ENCODE measurements around the gene CNTNAP2. TPM values are rescaled to one million over a fixed set of nuclear protein-coding genes. Genes with fewer than 3 reads are reported as not detected.

CNTNAP2 gene
- total RNA-seq, 4 donors from 2014 or later: 0.42 to 0.71 TPM; not detected in 2

DNA sequence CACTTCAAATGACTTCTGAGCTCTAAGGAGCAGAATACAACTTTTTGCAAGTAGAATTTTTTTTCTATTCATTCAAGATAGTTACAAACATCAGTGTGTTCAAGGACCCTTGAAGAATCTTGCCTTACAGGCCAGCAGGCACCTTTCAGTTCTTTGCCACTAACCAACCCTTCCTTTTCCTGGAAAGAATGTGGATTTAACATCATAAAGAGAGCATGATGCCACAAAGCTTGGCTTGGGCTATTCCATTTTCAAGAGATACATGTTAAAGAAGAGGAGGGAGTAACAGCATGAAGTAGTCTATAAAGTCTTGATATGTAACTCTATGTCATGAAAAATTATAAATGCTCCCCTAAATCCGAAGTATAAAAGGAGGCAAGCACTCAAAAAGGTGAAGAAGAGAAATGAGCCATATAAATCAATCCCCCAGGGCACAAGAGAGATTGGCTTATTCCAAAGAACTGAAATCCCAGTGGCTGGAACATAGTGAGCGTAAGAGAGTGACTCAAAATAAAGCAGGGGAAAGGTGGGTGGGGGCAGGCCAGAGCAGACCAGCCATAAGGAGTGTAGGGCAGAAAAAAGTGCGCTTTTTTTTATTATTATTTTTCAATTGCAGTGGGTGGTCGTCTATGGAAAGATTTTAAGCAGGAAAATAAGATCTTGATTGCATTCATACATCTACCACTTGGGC lies 1448.3 kb downstream of the CNTNAP2 start:
- DNase-seq (ENCODE audit: low spot score in 2 of 2): no peak
- H3K4me3 ChIP-seq (ENCODE audit: low read depth, poor library complexity, severe bottlenecking): no peak overlapping the region
- intact Hi-C loops (cut with DNase I; ENCODE audit: low total_unique reads): no loop called here
- no peak for TF ChIP-seq POLR2A (IDR thresholded peaks at IDR 0.05)
- TF ChIP-seq, protein P1, sequence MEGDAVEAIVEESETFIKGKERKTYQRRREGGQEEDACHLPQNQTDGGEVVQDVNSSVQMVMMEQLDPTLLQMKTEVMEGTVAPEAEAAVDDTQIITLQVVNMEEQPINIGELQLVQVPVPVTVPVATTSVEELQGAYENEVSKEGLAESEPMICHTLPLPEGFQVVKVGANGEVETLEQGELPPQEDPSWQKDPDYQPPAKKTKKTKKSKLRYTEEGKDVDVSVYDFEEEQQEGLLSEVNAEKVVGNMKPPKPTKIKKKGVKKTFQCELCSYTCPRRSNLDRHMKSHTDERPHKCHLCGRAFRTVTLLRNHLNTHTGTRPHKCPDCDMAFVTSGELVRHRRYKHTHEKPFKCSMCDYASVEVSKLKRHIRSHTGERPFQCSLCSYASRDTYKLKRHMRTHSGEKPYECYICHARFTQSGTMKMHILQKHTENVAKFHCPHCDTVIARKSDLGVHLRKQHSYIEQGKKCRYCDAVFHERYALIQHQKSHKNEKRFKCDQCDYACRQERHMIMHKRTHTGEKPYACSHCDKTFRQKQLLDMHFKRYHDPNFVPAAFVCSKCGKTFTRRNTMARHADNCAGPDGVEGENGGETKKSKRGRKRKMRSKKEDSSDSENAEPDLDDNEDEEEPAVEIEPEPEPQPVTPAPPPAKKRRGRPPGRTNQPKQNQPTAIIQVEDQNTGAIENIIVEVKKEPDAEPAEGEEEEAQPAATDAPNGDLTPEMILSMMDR (IDR thresholded peaks at IDR 0.05): no peak
- WGBS, 2 donors: 67 to 77% methylated on average over 4 of the region's 4 CpGs

DNA sequence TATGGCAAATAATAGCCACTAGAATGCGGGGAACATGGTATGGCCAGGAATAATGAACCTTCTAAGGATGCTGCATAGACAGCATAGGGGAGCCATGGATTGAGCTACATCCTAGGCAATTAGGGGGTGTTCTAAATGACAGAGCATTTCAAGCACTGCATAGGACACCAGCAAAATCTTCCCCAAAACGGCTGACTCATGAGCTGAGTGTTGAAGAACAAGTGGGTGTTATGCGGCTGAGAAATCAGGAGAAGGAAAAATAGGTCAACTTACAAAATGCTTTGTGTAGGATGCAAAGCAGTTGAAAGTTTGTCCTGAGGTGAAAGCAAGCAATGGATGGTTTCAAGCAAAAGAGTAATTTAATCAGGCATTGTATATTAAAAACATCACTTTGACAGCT lies 1450.4 kb downstream of the CNTNAP2 start:
- no peak overlapping the region for H3K4me3 ChIP-seq (ENCODE audit: low read depth, poor library complexity, severe bottlenecking)
- 85 to 89% methylated on average over 3 of the region's 3 CpGs for WGBS, 2 donors
- no peak for DNase-seq (ENCODE audit: low spot score in 2 of 2)
- intact Hi-C loops (cut with DNase I; ENCODE audit: low total_unique reads): no loop called here
- TF ChIP-seq, protein P1 (IDR thresholded peaks at IDR 0.05): no peak
- no peak for TF ChIP-seq POLR2A (IDR thresholded peaks at IDR 0.05)

DNA sequence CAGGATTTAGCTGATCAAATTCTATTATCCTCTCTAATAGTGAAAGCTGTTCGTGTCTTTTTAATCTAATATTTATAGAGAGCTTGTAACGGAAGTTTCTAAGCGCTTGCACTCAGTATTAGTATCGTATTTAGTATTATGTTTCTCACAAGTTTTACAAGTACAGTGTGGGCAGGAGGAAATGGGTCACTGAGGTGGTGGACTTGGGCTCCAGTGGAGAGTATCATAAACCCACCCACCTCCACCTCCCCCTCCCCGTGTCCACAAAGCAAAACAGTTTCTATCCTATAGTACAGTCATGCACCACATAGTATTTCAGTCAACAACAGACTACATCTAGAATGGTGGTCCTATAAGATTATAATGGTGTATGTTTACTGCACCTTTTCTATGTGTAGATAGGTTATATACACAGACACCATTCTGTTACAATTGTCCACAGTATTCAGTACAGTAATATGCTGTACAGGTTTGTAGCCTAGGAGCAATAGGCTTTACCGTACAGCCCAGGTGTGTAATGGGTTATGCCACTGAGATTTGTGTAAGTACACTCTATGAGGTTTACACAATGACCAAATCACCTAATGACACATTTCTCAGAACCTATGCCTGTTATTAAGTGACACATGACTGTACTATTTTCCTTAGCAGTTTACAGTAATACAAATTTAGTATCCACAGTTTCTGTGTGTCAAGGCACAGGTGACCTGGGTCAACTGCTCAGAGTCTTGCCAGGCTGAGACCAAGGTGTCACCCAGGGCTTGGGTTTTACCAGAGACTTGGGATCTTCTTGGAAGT lies 1452.7 kb downstream of the CNTNAP2 start:
- WGBS, 2 donors: 74 to 75% methylated on average over 6 of the region's 6 CpGs
- TF ChIP-seq POLR2A (IDR thresholded peaks at IDR 0.05): no peak
- TF ChIP-seq, protein P1 (IDR thresholded peaks at IDR 0.05): no peak
- H3K4me3 ChIP-seq (ENCODE audit: low read depth, poor library complexity, severe bottlenecking): no peak overlapping the region
- intact Hi-C loops (cut with DNase I; ENCODE audit: low total_unique reads): no loop called here
- DNase-seq (ENCODE audit: low spot score in 2 of 2): no peak

DNA sequence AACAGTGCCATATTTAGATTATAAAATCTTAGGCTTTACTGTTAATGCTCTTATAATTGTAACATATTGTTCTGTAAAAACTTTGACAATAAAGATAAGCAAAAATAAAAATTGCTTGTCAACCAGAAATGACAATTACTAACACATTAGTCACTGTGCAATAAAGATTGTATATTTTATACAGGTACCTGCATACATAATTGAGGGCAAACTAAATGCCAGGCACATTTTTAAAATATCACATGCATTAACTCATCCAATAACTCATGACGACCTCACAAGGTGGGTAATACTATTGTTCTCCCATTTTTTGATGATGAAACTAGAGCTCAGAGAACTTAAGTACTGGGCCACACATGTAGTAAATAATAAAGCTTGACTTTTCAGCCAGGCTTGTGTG lies 1453.8 kb downstream of the CNTNAP2 start:
- no peak overlapping the region for H3K4me3 ChIP-seq (ENCODE audit: low read depth, poor library complexity, severe bottlenecking)
- 61 to 71% methylated on average over 1 of the region's 1 CpG for WGBS, 2 donors
- intact Hi-C loops (cut with DNase I; ENCODE audit: low total_unique reads): no loop called here
- DNase-seq (ENCODE audit: low spot score in 2 of 2): no peak
- TF ChIP-seq POLR2A (IDR thresholded peaks at IDR 0.05): no peak
- TF ChIP-seq, protein P1 (IDR thresholded peaks at IDR 0.05): no peak

DNA sequence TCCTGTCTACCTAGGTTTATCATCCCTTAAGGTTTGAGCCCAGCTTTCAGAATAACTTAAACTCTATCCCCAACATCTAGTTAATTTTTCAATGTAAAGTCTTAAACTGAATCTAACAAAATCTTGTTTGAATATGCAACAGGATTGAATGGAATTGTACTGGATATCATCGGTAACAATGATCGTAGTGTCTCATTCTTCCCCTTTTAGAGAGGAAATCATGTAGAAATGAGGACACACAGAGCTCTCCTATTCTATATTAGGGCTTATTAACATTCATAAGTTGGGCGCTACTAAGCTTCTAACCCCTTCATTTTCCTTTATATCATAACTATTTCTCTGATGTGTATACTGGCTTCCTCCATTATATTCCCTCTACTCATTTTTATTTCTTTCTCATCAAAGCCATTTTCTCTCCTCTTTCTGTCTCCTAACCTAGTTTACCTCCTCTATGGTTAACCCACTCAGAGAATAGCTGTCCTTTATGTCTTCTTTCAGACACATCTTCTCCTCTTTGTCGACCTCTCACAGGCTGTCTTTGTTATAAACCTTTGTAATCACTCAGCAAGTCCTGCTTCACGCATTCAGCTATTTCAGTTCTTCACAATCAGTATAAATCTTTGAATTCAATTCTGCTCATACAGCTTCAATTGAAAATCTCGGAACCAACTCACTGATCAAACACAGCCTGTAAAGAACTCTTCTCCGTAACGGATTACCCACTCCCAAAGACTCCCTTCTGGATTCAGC lies 1455.0 kb downstream of the CNTNAP2 start:
- no peak for DNase-seq (ENCODE audit: low spot score in 2 of 2)
- WGBS, 2 donors: 81 to 83% methylated on average over 8 of the region's 8 CpGs
- H3K4me3 ChIP-seq (ENCODE audit: low read depth, poor library complexity, severe bottlenecking): no peak overlapping the region
- intact Hi-C loops (cut with DNase I; ENCODE audit: low total_unique reads): no loop called here
- no peak for TF ChIP-seq POLR2A (IDR thresholded peaks at IDR 0.05)
- TF ChIP-seq, protein P1 (IDR thresholded peaks at IDR 0.05): no peak

Data from lower leg skin (tissue), 4 donors.